ENCODE data around the gene FAM163A.
"Not testable (repeated sequence)": the region's sequence is repeated elsewhere in the genome, so short reads cannot be mapped to it uniquely, and the experiment has no call there.

DNA sequence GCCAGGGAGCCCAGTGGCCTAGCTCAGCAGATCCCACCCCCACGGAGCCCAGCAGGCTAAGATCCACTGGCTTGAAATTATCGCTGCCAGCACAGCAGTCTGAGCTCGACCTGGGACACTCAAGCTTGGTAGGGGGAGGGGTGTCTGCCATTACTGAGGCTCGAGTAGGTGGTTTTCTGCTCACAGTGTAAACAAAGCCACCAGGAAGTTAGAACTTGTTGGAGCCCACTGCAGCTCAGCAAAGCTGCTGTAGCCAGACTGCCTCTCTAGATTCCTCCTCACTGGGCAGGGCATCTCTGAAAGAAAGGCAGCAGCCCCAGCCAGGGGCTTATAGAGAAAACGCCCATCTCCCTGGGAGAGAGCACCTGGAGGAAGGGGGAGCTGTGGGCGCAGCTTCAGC is 48.6 kb upstream of the FAM163A start:
- not testable (repeated sequence) for TF ChIP-seq POLR2A (IDR thresholded peaks at IDR 0.05; ENCODE audit: borderline replicate concordance, extremely low read depth, insufficient read depth, insufficient read length); CTCF (IDR thresholded peaks at IDR 0.05 in 2 of 3, conservative IDR thresholded peaks at IDR 0.05 in 1 of 3; ENCODE audit: borderline replicate concordance in 1 of 3, insufficient read depth in 1 of 3, low read depth in 2 of 3, low read length in 2 of 3); POLR2AphosphoS5 (IDR thresholded peaks at IDR 0.05; ENCODE audit: low read depth, low read length); SIN3A (IDR thresholded peaks at IDR 0.05; ENCODE audit: low read depth); REST (IDR thresholded peaks at IDR 0.05; ENCODE audit: low read depth); ATF3 (IDR thresholded peaks at IDR 0.05); EZH2 (IDR thresholded peaks at IDR 0.05); RAD21 (IDR thresholded peaks at IDR 0.05; ENCODE audit: low read depth); MAX (IDR thresholded peaks at IDR 0.05); ELF1 (IDR thresholded peaks at IDR 0.05; ENCODE audit: borderline replicate concordance, low read depth); JUND (IDR thresholded peaks at IDR 0.05); EGR1 (IDR thresholded peaks at IDR 0.05; ENCODE audit: low read depth); EZH2phosphoT487 (IDR thresholded peaks at IDR 0.05; ENCODE audit: borderline replicate concordance)
